Spinal cord (tissue), 10 donors: ENCODE measurements around the gene RASL12. TPM values are rescaled to one million over a fixed set of nuclear protein-coding genes. Genes with fewer than 3 reads are reported as not detected.
A peak's percentile ranks its signal among the peaks of the same experiment; 100 is the strongest.
"Not testable (repeated sequence)": the region's sequence is repeated elsewhere in the genome, so short reads cannot be mapped to it uniquely, and the experiment has no call there.

Experiments used
- DNase-seq, 6 donors: peaks; one replicate each; pipeline versions ENCODE4 v3.0.0 to v3.0.0-alpha.2; 2013 to 2015; ENCODE audit warnings: low spot score in 6 of 6, low read depth in 4 of 6
- H3K27ac ChIP-seq: one replicate; pipeline ENCODE4 v1.5.1; 2013; ENCODE audit warnings: low read depth, low read length, control low read depth
- H3K27me3 ChIP-seq: one replicate; pipeline ENCODE4 v1.6.1; 2013; ENCODE audit warnings: low read length; ENCODE audit not compliant: control insufficient read depth, insufficient read depth
- H3K36me3 ChIP-seq: one replicate; pipeline ENCODE4 v1.6.1; 2013; ENCODE audit warnings: low read length; ENCODE audit not compliant: control insufficient read depth, insufficient read depth
- H3K4me1 ChIP-seq: one replicate; pipeline ENCODE4 v1.6.1; 2013; ENCODE audit warnings: low read length; ENCODE audit not compliant: control insufficient read depth, insufficient read depth
- H3K4me3 ChIP-seq: one replicate; pipeline ENCODE4 v1.5.1; 2013; ENCODE audit warnings: low read depth, low read length, control low read depth
- H3K9me3 ChIP-seq: one replicate; pipeline ENCODE4 v1.6.1; 2013; ENCODE audit warnings: low read length; ENCODE audit not compliant: control insufficient read depth, insufficient read depth
- WGBS: methylation state at CpG from one replicate; pipeline ENCODE4 v1.1.5; 2013; ENCODE audit warnings: missing lambda C conversion rate; ENCODE audit not compliant: insufficient coverage; 5-methylcytosine and 5-hydroxymethylcytosine counted together
- polyA plus RNA-seq, 2 donors: library from polyadenylated mRNA; unstranded; fragments of 120-200 nt; gene quantifications; one replicate each; pipeline ENCODE4 v1.2.1, GENCODE V29; 2013; ENCODE audit not compliant: insufficient read length in 2 of 2
- small RNA-seq: library from RNA; depleted of rRNA; stranded (forward); fragments of <200 nt; gene quantifications from one replicate; pipeline ENCODE3, GENCODE V24; 2014; ENCODE audit warnings: low replicate concordance
- total RNA-seq, 2 donors: library from RNA; depleted of rRNA in 1 of 2; stranded (reverse); fragments of 120-200 nt in 1 of 2; fragments of >200 nt in 1 of 2; gene quantifications; one replicate each; pipeline versions ENCODE4 v1.2.3 to v1.2.4, GENCODE V29; 2013 to 2014
- donor health status: healthy.

The RASL12 gene
- total and polyA plus RNA-seq, 4 donors = 6.4 to 18.8 (median 14.9) TPM

DNA sequence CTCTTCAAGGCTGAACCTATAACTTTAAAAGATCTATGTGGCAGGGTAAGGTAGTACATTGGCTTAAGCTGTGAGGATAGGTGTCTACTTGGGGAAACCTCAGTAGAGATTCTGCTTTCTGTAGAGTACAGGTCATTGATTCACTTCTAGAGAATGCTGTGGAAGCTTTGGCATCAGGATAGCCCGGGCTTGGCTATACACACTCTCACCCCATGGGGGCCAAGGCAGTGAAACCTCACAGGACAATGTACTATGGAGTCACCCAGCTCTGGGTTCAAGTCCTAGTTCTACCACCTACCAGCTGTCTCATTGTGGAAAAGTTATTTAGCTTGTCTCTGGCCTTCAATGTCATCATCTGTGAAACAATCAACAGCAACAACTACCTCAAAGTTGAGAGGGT lies 47.4 kb downstream of the RASL12 start:
- Histone ChIP-seq H3K27ac (no peak overlapping the region), H3K4me3 (no peak overlapping the region), H3K27me3 (no peaks in the 10 kb centered on the region), H3K4me1 (no peaks in the 10 kb centered on the region), H3K36me3 (peaks cover 14% of the 10 kb centered on the region), H3K9me3 (no peaks in the 10 kb centered on the region)
- WGBS = no CpG with 5 or more reads among the region's 1 CpG
- no peak for DNase-seq

DNA sequence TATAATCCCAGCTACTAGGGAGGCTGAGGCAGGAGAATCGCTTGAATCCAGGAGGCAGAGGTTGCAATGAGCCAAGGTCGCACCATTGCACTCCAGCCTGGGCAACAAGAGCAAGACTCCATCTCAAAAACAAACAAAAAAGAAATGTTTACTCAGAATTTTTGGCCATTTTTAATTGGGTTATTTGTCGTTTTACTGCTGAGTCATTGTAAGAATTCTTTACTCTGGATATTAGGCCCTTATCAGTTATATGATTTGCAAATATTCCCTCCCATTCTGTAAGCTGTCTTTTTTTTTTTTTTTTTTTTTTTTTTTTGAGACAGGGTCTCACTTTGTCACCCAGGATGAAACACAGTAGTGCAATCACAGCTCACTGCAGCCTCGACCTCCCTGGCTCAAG lies 56.6 kb downstream of the RASL12 start:
- not testable (repeated sequence) for DNase-seq, H3K27me3 ChIP-seq, H3K27ac ChIP-seq, H3K4me1 ChIP-seq, H3K4me3 ChIP-seq, H3K9me3 ChIP-seq
- 100% methylated on average over 1 of the region's 4 CpGs for WGBS
- peaks cover 25% of the 10 kb centered on the region for H3K36me3 ChIP-seq

DNA sequence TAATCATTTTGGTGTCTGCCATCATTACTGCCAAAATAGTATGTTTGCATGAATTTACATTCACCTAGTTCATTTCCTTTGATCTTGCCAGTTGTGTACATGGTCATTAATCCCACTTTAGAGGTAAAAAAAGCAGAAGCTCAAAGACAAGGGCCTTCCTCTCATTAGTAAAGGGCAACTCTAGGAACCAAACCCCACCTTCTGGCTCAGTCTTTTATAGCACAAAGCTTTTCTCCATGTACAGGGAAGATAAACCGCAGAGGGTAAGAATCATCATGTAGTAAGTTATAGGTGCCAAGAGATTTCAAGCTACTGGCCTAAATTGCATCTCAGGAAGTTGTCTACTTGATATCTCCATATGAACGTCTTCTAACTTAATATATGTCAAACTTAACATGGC lies 58.8 kb downstream of the RASL12 start:
- no peaks in the 10 kb centered on the region for H3K27me3 ChIP-seq
- H3K4me3 ChIP-seq = no peak overlapping the region
- WGBS = 70% methylated on average over 1 of the region's 2 CpGs
- no peak overlapping the region for H3K27ac ChIP-seq
- H3K9me3 ChIP-seq = peaks cover 5% of the 10 kb centered on the region
- no peaks in the 10 kb centered on the region for H3K4me1 ChIP-seq
- H3K36me3 ChIP-seq = peaks cover 20% of the 10 kb centered on the region
- peak in 1 of 6 donors; percentile 9 for DNase-seq

DNA sequence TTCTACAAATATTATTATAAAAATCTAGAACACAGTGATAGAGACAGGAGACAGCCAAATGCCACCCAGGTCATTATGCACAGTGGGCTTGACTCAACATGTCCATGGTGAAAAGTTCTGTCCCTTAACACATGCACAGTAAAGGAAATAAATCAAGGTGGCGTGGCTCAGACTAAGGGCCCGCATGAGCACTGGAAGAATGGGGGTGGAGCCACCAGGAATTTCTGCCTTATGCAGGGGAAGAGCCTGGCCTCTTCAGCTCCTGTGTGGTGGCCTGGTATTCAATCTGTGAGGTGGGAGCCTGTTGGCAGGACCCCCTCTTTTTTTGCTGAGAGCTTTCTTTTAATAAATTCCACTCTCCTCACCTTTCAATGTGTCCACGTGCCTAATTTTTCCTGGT lies 60.9 kb downstream of the RASL12 start:
- Histone ChIP-seq H3K36me3 (peaks cover 14% of the 10 kb centered on the region), H3K4me3 (no peak overlapping the region)
- WGBS = 80% methylated on average over 1 of the region's 3 CpGs

DNA sequence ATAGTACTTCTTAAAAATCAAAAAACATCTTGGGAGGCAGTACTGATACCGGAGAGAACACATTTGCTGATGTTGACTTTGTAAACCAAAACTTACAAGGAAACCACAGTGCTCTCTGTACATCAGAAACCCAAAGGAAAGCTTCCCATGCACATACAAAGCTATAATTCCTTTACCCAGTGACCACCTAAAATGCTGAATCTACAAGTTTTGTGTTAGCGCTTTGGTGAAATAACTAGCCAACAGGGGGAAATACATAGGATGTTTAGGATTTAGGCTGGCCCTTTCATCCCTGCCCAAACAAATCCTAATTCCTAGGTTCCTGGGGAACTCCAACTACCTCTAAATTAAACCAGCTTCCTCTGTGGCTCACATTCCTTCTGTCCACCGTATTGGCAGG lies 62.8 kb downstream of the RASL12 start:
- no peak overlapping the region for H3K27ac ChIP-seq
- H3K4me1 ChIP-seq = no peaks in the 10 kb centered on the region
- no peaks in the 10 kb centered on the region for H3K27me3 ChIP-seq
- no CpG with 5 or more reads among the region's 3 CpGs for WGBS
- DNase-seq = no peak
- no peaks in the 10 kb centered on the region for H3K9me3 ChIP-seq
- no peak overlapping the region for H3K4me3 ChIP-seq
- H3K36me3 ChIP-seq = peaks cover 10% of the 10 kb centered on the region

More for the DNA sequence above, 60.9 kb downstream of the RASL12 start:
- no peak for DNase-seq
- H3K4me1 ChIP-seq = no peaks in the 10 kb centered on the region
- no peak overlapping the region for H3K27ac ChIP-seq
- H3K27me3 ChIP-seq = no peaks in the 10 kb centered on the region
- H3K9me3 ChIP-seq = no peaks in the 10 kb centered on the region

Small RNA genes lying within 50 kb of the gene (small RNA-seq; reads per million reads assigned to genes)
- not detected for gene AC013553.1

Other genes with a start within 250 kb of the RASL12 start
- 1 to 10 TPM; 2.3 to 4.0 TPM for gene PIF1, start 242.3 kb downstream of the RASL12 start, total RNA-seq
- 10 to 100 TPM in 1 of 2 donors, 1 to 10 TPM in 1; 8.5 to 11.3 TPM for gene PIF1, start 242.3 kb downstream of the RASL12 start, polyA plus RNA-seq
- gene PLEKHO2, start 226.1 kb downstream of the RASL12 start, total RNA-seq = 10 to 100 TPM; 17.5 to 26.0 TPM
- gene PLEKHO2, start 226.1 kb downstream of the RASL12 start, polyA plus RNA-seq = 10 to 100 TPM; 13.2 to 15.0 TPM
- gene ANKDD1A, start 156.1 kb downstream of the RASL12 start, total RNA-seq = 10 to 100 TPM in 1 of 2 donors, 1 to 10 TPM in 1; 9.8 to 10.8 TPM
- gene ANKDD1A, start 156.1 kb downstream of the RASL12 start, polyA plus RNA-seq = 10 to 100 TPM; 12.1 to 21.0 TPM
- gene SPG21, start 78.1 kb downstream of the RASL12 start, total RNA-seq = 10 to 100 TPM; 49.4 to 60.7 TPM
- gene SPG21, start 78.1 kb downstream of the RASL12 start, polyA plus RNA-seq = 10 to 100 TPM; 58.9 to 74.0 TPM
- 10 to 100 TPM; 14.9 to 19.7 TPM for gene MTFMT, start 38.4 kb downstream of the RASL12 start, total RNA-seq
- gene MTFMT, start 38.4 kb downstream of the RASL12 start, polyA plus RNA-seq = 10 to 100 TPM; 16.0 to 17.5 TPM
- gene SLC51B, start 22.6 kb downstream of the RASL12 start, total RNA-seq = under 1 TPM in 1 of 2 donors, not detected in 1; 0.44 TPM
- gene SLC51B, start 22.6 kb downstream of the RASL12 start, polyA plus RNA-seq = 1 to 10 TPM; 1.1 to 2.3 TPM
- under 1 TPM in 1 of 2 donors, not detected in 1; 0.06 TPM for gene KBTBD13, start 8.8 kb upstream of the RASL12 start, total RNA-seq
- gene KBTBD13, start 8.8 kb upstream of the RASL12 start, polyA plus RNA-seq = under 1 TPM in 1 of 2 donors, not detected in 1; 0.08 TPM
- gene UBAP1L, start 47.2 kb upstream of the RASL12 start, total RNA-seq = 1 to 10 TPM; 5.5 to 5.8 TPM
- gene UBAP1L, start 47.2 kb upstream of the RASL12 start, polyA plus RNA-seq = 10 to 100 TPM; 16.8 to 26.0 TPM
- gene PDCD7, start 65.8 kb upstream of the RASL12 start, total RNA-seq = 10 to 100 TPM; 12.7 to 16.7 TPM
- gene PDCD7, start 65.8 kb upstream of the RASL12 start, polyA plus RNA-seq = 10 to 100 TPM; 24.1 to 27.8 TPM
- 10 to 100 TPM; 48.5 to 55.2 TPM for gene CLPX, start 117.4 kb upstream of the RASL12 start, total RNA-seq
- 10 to 100 TPM; 45.2 to 46.6 TPM for gene CLPX, start 117.4 kb upstream of the RASL12 start, polyA plus RNA-seq
- gene CILP, start 143.5 kb upstream of the RASL12 start, total RNA-seq = under 1 TPM; 0.89 to 0.94 TPM
- 1 to 10 TPM in 1 of 2 donors, under 1 TPM in 1; 0.87 to 1.2 TPM for gene CILP, start 143.5 kb upstream of the RASL12 start, polyA plus RNA-seq
- gene PARP16, start 218.9 kb upstream of the RASL12 start, total RNA-seq = 10 to 100 TPM in 1 of 2 donors, 1 to 10 TPM in 1; 5.0 to 10.6 TPM
- gene PARP16, start 218.9 kb upstream of the RASL12 start, polyA plus RNA-seq = 10 to 100 TPM; 11.7 to 17.1 TPM
- gene RNU5A-1, start 228.1 kb upstream of the RASL12 start, total RNA-seq = 10 to 100 TPM in 1 of 2 donors, not detected in 1; 68.7 TPM
- gene RNU5A-1, start 228.1 kb upstream of the RASL12 start, polyA plus RNA-seq = not detected
- gene RNU5B-1, start 236.7 kb upstream of the RASL12 start, total RNA-seq = 10 to 100 TPM in 1 of 2 donors, not detected in 1; 78.5 TPM
- gene RNU5B-1, start 236.7 kb upstream of the RASL12 start, polyA plus RNA-seq = not detected